GM19240 (cell line): Measurements from ENCODE around the gene LUZP4.
"Not testable (repeated sequence)": the region's sequence is repeated elsewhere in the genome, so short reads cannot be mapped to it uniquely, and the experiment has no call there.

ENCODE experiments used
- DNase-seq: peaks from one replicate; pipeline ENCODE4 v3.0.0; 2011; ENCODE audit warnings: low spot score; ENCODE audit not compliant: insufficient read length

The LUZP4 gene

GRCh38 chrX:115289465-115289864, at the start of gene LUZP4:
TSS of gene LUZP4 (plus strand) at chrX:115289715. CDS start at chrX:115289760, 45 bp downstream.
- DNase-seq, result no peak

- no peak for DNase-seq
Measured at GRCh38 chrX:115251458-115252233, 37.9 kb upstream of the LUZP4 start.

GRCh38 chrX:115255003-115255402, 34.5 kb upstream of the LUZP4 start:
- no peak for DNase-seq

GRCh38 chrX:115257711-115258110, 31.8 kb upstream of the LUZP4 start:
- DNase-seq, result no peak

GRCh38 chrX:115259238-115259875, 30.2 kb upstream of the LUZP4 start:
- DNase-seq, result no peak

- DNase-seq, result no peak
Measured at GRCh38 chrX:115260330-115260729, 29.2 kb upstream of the LUZP4 start.

GRCh38 chrX:115261148-115261547, 28.4 kb upstream of the LUZP4 start:
- DNase-seq, result no peak

- no peak for DNase-seq
Measured at GRCh38 chrX:115264009-115264408, 25.5 kb upstream of the LUZP4 start.

- DNase-seq, result no peak
Measured at GRCh38 chrX:115266300-115266699, 23.2 kb upstream of the LUZP4 start.

- no peak for DNase-seq
Measured at GRCh38 chrX:115268421-115268820, 21.1 kb upstream of the LUZP4 start.

- DNase-seq, result no peak
Measured at GRCh38 chrX:115269051-115269683, 20.3 kb upstream of the LUZP4 start.

GRCh38 chrX:115284877-115285276, 4.6 kb upstream of the LUZP4 start:
- DNase-seq, result no peak

GRCh38 chrX:115297189-115297588, 7.7 kb downstream of the LUZP4 start:
- no peak for DNase-seq

- no peak for DNase-seq
Measured at GRCh38 chrX:115311139-115311538, 21.6 kb downstream of the LUZP4 start.

- DNase-seq, result no peak
Measured at GRCh38 chrX:115311601-115312001, 22.1 kb downstream of the LUZP4 start.

- no peak for DNase-seq
Measured at GRCh38 chrX:115318139-115318538, 28.6 kb downstream of the LUZP4 start.

- DNase-seq, result no peak
Measured at GRCh38 chrX:115322375-115322774, 32.9 kb downstream of the LUZP4 start.

GRCh38 chrX:115324194-115324593, 34.7 kb downstream of the LUZP4 start:
- DNase-seq, result no peak

GRCh38 chrX:115329282-115329681, 39.8 kb downstream of the LUZP4 start:
- not testable (repeated sequence) for DNase-seq

- DNase-seq, result peak; percentile 25
Measured at GRCh38 chrX:115330498-115331168, 41.1 kb downstream of the LUZP4 start.

- no peak for DNase-seq
Measured at GRCh38 chrX:115332832-115333231, 43.3 kb downstream of the LUZP4 start.

GRCh38 chrX:115333446-115333845, 43.9 kb downstream of the LUZP4 start:
- DNase-seq, result no peak
